NCI-H345 treated with DMSO at 0.1 percent for 48 hours (cell line): Measurements from ENCODE around the gene TSPAN12.
"Not testable (repeated sequence)": the region's sequence is repeated elsewhere in the genome, so short reads cannot be mapped to it uniquely, and the experiment has no call there.

Source experiments
- DNase-seq: peaks from one replicate; lab custom pipeline; 2025; ENCODE audit not compliant: unreplicated experiment; lab: John Stamatoyannopoulos, UW

The TSPAN12 gene, protein sequence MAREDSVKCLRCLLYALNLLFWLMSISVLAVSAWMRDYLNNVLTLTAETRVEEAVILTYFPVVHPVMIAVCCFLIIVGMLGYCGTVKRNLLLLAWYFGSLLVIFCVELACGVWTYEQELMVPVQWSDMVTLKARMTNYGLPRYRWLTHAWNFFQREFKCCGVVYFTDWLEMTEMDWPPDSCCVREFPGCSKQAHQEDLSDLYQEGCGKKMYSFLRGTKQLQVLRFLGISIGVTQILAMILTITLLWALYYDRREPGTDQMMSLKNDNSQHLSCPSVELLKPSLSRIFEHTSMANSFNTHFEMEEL

DNA sequence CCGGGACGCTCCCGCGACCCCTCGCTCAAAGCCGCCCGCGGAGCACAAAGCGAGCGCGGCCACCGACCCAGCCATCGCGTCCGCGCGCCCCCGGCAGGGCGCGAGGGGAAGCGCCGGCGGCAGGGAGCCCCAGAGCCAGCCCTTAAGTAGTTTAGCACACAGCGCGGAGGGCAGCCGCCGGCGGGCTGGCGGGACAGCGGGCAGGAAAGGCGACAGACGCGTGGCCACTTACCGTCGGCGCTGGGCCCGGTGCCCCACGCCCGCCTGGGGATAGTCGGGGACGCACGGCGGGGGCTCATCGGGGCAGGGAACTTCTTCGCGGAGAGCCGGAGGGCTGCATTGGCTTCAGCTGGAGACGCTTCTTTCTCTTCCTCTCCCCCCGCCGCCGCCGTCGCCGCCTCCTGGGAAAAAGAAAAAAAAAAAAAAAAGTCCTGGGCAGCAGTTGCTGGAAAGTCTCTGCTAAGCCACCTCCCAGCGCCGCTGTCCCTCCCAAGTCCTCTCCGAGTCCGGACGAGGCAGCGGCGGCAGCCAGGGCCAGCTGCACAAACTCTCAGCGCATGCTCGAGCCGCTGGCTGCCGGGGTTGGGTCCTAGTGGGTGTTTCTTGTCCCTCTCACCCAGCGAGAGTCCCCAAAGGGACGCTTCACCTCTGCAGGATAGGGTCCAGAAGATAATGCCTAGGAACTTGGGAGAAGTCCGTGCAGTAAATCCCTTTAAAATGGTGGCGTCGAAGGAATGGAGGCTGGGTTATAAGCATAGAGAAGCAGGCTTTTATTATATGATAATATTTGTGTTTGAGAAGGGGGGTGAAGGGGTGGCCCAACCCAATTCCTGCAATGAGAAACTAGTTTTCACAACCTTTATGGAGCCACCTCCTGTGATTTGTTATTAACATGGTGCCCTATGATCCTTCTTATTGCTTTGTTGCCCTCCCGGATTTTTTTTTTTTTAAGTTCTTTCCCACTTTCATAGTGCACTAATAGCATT, at the start of gene TSPAN12:
Gene TSPAN12, minus strand, starts transcription at position 557 of the 986 bp plus-strand sequence. CDS start 1,381 bp downstream, outside the sequence.
- DNase-seq: peak; percentile 72

DNA sequence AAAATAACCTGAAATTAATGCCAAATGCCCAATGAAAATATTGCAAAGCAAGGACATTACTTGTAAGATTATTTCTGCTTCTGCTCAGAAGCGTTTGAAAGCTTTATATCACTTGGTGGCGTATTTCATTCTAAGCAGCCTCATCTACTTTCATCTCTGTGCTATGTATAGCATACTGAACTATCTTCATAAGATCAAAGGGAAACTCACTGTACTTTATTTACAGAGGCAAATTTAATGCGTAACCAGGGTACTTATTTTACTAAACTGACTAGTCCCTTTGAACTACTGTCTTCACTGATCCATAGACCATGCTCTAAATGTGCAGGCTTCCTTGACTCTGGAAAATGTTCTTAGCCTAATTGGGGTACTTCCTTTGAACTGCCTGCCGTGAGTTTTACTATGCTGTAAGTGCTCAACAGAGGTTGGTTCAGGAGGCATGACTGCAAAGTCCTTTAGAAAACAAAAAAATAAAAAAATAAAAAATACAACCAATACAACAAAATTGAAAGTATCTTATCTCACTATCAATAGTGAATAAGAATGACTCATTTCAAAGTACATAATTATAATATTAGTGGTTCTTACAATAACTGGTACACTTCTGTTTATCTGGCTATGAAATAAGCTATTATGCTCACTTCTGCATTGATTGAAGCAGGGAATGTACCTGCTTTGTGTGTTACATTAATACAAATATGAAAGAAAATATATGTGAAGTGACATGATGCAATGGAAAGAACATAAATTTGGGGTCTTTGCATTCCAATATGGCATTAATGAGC, 41.0 kb upstream of the TSPAN12 start:
- no peak for DNase-seq

DNA sequence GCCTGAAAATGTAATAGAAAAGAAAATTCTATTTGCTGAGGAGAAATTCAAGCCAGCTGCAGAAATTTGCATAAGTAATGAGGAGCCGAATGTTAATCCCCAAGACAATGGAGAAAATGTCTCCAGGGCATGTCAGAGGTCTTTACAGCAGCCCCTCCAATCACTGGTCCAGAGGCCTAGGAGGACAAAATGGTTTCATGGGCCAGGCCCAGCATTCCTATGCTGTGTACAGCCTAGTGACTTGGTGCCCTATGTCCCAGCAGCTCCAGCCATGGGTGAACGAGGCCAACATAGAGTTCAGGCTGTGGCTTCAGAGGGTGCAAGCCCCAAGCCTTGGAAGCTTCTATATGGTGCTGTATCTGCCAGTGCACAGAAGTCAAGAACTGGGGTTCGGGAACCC, 37.3 kb upstream of the TSPAN12 start:
- not testable (repeated sequence) for DNase-seq

DNA sequence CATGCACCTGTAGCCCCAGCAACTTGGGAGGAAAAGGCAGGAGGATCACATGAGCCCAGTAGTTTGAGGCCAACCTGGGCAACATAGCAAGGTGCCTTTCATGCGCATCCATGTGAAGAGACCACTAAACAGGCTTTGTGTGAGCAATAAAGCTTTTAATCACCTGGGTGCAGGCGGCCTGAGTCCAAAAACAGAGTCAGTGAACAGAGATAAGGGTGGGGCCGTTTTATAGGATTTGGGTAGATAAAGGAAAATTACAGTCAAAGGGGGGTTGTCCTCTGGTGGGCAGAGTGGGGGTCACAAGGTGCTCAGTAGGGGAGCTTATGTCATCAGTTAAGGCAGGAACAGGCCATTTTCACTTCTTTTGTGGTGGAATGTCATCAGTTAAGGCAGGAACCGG, 27.7 kb upstream of the TSPAN12 start:
- DNase-seq: not testable (repeated sequence)

DNA sequence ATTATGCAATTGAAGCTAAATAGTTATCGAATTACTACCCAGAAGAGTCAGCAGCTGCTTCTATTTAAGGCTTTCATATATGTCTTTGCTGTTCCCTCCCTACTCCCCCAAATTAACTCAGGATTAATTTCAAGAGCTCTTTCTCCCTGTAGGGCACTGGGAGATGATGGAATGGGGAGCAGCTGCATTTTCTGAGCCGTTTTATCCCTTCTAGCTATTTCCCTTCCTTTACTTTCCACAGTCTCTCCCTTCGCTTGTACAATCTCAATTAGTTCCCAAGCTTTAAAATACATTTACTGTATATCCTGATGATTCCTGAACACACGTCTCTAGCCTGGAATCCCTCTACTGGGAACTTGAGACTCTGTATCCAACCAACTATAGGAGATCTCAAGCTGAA, 19.8 kb upstream of the TSPAN12 start:
- DNase-seq: no peak

DNA sequence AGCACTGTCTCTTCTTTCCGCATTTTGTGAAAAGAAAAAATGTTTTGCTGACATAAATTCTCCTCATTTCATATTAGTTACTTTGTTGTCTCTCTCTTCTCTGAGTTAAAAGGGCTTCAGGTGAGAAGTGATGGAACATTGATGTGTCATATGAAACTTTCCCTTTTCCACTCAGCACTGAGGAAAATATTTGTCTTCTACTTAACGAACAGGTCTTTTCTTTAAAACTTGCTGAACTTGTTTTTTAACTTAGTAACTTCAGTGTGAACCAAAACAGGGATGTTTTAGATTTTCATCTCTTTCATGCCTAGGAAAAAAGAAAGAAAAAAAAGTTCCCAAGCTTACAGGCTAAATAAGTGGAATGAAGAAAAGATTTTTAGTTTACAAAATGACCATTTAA, 19.0 kb upstream of the TSPAN12 start:
- DNase-seq: no peak

DNA sequence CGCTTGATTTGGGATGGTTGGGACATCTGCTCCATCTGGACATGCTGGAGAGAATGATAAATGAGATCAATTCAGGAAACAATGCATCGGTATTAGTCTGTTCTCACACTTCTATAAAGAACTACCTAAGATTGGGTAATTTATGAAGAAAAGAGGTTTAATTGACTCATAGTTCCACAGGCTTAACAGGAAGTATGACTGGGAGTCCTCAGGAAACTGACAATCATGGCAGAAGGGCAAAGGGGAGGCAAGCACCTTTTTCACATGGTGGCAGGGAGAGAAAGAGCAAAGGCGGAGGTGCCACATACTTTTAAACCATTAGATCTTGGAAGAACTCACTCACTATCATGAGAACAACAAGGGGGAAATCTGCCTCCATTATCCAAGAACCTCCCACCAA, 16.8 kb upstream of the TSPAN12 start:
- DNase-seq: no peak

DNA sequence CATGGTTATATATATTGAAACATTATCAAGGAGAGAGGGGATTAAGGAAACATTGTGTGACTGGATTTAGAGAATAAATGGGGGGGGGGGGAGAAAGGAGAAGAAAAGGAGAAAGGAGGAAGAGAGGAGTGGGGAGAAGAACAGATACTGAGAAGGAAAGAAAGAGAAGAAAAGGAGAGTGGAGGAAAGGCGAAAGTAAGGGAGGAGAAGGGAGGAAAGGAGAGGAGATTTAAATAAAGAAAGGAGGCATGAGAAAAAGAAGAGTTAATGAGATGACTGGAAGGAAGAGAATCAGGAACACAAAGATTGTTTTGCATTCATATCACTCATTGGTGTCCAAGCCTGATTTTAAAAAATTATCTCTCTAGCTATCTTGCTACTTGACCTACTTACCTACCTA, 16.1 kb upstream of the TSPAN12 start:
- no peak for DNase-seq

DNA sequence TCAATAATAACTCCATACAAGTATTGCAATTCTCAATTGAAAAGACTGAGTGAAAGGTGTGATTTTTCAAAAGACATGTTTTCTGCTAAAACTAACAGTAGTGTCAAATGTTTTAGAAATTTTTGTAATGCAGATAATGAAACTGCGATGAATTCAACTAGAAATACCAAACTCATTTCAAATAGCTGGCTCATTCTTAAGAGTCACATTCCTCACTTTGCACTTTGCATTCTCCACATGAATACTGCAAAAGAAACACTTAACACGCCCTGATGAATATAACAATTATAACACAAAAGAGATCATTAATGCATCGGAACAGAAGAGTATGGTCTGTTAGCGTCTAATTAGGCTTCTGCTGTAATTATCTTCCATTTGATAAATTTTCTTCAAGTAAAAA, 15.5 kb upstream of the TSPAN12 start:
- no peak for DNase-seq

DNA sequence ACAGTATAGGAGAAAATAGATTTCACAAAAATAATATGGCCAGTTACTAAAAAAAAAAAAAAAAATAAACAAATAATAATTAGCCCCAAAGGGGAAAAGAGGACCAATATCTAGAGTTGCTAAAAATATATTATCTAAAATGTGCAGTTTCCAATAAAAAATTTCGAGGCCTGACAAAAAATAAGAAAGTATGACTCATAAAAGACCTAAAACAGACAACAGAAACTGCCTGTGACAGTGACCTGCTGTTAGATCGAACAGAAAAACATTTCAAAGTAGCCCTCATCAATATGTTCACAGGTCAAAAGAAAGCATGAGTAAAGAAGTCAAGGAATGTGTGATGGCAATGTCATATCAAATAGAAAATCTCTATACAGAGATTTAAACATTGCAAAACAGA, 11.8 kb upstream of the TSPAN12 start:
- no peak for DNase-seq

DNA sequence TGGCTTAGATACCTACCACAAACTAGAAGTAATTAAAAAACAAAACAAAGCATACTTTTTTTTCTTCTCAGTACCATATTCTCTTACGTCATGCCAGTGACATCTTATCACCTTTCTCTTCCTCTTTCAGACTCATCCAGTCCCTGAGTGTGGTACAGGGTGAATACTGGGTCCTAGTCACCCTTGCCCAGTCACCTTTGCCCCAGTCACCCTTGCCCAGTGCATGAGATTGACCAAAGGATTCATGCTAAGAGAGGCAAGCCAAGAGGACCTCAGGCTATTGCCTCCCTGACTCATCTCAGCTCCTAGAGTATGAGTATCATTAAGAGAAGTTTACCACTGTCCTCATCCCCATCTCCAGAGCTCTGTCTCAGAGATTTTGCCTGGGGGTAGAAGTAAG, 10.0 kb upstream of the TSPAN12 start:
- no peak for DNase-seq

DNA sequence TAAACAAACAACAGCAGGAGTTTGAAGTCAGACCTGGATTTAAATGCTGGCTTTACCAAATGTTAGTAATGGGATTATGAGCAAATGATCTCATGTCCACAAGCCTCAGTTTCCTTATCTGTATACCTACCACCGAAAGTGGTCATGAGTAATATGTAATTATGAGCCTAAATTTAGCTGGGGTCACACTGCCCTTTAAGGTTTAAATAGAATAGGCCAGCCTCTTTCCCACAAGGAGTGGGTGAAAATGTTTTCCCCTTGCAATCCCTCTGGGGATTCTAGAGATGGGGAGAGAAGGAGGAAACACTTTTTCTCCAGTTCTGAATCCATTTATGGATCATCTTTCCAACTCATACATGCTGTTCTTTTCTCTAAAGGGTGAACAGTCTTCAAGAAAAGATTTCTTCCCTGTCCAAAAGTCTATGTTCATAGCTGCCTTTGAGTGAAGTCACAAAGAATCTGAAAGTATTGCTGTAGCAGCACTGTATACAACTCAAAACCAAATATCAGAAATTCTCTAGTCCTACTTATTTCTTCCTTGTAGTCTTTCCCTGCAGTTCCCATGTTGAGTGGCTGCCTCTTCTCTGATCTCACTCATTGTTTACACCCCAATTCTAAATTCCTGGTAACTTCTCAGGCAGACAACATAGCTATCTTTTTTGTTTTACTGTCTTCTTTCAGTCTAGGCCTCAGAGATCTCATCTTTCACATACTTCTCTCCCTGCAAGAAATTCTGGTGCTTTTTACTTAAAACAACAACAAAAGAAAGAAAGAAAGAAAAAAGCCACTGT, 7.4 kb upstream of the TSPAN12 start:
- no peak for DNase-seq

DNA sequence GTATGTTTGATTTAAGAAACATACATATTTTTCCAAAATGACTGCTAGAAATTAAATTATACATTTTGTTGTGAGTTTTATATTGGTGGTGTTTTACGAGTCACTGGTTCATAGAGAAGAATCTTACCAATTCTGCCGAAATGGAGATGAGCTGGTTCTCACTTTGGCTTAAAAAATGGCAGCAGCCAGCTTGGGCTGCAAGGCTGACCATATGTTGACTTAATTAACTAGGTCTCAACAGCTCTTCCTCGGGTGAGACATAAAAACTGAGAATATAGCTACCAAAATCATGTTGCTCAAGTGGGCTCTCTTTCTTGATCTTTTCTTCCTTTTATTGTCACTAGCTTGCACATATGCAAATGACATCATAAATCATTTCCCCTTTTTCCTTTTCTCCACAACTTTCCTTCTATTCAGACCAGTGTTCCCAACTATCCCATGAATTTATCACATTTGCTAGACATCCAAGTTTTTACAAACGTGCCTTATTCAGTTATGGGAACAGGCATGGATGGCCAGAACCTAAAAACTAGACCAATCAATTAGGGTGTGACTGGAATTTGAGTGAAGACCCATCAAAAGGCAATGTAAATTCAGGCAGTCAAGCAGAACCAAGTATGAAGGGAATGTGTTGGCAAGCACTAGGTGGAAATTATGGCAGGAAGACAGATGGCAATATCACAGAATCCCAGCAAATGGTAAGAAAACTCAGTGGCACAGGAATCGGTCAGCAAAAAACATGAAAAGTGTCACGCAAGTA, 6.4 kb upstream of the TSPAN12 start:
- DNase-seq: no peak

DNA sequence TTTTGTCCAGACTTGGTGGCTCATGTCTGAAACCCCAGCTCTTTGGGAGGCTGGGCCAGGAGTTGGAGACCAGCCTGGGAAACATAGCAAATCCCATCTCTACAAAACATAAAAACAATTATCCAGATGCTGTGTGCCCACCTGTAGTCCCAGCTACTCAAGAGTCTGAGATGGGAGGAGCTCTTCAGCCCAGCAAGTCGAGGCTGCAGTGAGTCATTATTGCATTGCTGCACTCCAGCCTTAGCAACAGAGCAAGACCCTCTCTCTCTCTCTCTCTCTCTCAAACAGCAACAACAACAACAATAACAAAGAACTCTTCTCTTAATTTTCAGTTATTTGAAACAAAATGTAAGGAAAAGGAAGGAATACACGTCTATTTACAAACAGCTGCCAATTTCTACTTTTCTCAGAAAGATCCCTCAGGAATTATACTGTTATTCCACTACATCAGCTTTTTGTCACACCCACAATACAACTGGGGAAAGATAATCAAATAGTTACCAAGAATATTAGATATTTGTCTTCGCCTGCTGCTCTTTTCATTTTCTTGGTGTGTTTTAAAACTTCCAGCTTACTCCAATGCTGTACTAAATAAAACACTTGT, 5.1 kb upstream of the TSPAN12 start:
- DNase-seq: no peak

DNA sequence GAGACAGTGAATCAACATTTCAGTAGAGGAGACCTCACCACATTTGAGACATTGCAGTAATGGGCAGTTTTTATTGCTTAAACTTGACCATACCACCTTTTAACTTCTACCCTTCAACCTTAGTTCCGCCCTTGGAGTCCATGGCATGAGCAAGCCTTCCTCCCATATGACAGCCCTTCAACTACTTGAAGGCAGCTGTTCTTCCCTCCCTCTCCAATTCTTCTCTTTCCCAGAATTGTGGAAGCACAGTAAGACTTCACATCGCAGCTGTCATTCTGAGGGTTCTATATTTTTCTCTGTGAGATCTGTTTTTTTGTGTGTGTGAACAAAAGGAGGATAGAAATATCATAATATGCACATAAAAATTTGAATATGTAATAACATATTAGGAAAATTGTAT, 2.2 kb upstream of the TSPAN12 start:
- DNase-seq: no peak

DNA sequence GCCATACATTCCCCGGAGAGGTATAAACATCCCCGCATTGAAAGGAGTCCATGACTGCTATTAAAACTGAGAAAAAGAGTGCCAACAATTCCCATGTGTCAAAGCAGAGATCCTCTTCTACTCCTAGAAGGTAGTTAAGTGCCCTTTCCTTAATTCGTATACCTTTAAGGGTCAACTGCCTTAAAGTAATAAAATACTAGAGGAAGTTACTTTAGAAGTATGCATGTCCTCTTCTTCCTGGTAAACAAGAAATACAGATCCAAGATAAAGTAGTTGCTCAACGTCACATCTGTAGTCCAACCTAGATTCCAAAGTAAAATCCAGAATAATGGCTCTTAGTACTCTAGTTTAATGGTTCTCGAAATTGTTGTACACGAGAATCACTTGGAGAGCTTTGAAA, 1.5 kb upstream of the TSPAN12 start:
- DNase-seq: no peak

DNA sequence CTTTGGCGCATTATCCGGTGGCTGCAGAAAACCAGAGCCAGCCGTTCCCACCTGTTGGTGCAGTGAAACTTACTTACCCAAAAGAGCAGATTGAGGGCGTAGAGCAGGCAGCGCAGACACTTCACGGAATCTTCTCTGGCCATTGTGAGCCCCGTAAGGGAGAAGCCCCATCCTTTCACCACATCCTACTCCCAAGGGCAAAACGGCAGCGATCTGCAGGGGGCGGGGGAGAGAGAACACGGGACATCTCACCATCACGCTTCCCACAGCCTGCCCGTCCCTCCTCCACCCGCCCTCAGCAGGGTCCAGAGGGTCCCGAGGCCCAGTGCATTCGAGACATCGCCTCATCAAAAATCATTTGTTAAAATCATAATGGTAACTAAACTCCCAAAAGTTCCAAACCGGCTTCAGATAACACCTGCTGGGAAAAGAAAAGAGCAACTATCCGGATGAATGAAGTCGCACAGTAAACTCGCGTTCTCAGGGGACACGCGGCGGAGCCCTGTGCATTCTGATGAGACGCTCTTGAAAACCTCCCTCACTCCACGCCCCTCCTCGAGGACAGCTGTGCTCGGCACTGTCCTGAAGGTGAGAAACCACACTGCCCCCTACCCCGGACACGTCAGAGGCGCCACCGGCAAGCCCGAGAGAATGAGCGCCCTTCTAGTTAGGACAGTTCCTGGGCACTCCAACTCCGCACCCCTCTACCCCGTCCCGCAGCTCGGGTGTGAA, 1.2 kb downstream of the TSPAN12 start:
- peak; percentile 25 for DNase-seq

DNA sequence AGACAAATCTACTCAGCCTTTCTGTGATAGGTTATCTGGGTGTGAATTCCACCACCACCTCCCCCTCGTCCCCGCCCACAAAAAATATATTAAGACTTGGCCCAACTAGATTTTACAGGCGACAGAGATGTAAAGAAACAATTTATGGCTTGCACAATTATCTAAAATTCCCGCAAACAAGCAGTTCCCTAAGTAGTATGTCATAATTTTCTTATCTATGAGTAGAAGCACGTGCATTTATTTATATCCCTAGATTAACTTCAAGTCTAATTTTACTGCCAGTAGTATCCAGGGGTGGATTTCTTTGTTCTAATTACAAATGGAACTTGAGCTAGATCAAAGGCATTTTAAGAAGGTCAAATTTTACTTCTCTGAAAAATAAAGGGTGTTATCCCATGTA, 1.7 kb downstream of the TSPAN12 start:
- DNase-seq: no peak

DNA sequence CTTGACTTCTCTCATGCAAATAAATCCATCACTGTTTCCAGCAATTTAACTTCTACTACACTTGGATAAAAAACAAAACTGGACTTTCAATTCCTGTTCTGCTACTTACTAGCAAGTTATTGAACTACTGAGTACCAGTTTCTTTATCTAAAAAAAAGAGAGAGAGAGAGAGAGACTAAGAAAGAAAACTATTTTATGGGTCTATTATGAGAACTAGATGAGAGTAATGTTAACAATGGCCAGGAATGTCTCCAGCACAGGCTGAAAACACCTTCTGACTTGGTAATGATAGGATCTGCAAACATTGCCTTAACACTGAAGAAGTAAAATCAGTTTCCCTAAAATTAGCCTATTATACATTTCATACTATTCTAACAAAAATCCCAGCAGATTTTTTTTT, 5.2 kb downstream of the TSPAN12 start:
- DNase-seq: no peak
